GM23338 (cell line): ENCODE measurements around the gene GABRB3. TPM values are rescaled to one million over a fixed set of nuclear protein-coding genes. Genes with fewer than 3 reads are reported as not detected.

Experiments used
- ATAC-seq: fragments of 200-7000 bp; cut with Tn5 transposase; 3 replicates; pipeline ENCODE4 v1.9.1; 2020
- DNase-seq: peaks from one replicate; pipeline ENCODE4 v3.0.0-alpha.2; 2015; ENCODE audit warnings: low spot score
- H2AFZ ChIP-seq: fragments of 200-600 bp; sonication (generic); 2 replicates; pipeline ENCODE4 v1.8.0; 2016; ENCODE audit warnings: antibody characterized with exemption, mild to moderate bottlenecking, moderate library complexity
- H3F3A ChIP-seq: fragments of 200-600 bp; sonication (generic); replicated peaks from 2 replicates; pipeline ENCODE4 v1.8.0; 2017; ENCODE audit warnings: antibody characterized with exemption, mixed run types, low read depth
- H3K27ac ChIP-seq: fragments of 200-600 bp; sonication (generic); 2 replicates; pipeline ENCODE4 v1.6.1; 2016; ENCODE audit warnings: low read depth
- H3K27me3 ChIP-seq: fragments of 200-600 bp; sonication (generic); 2 replicates; pipeline ENCODE4 v1.8.0; 2016; ENCODE audit warnings: mild to moderate bottlenecking, mixed run types, moderate library complexity; ENCODE audit not compliant: insufficient read depth
- H3K36me3 ChIP-seq: fragments of 200-600 bp; sonication (generic); 2 replicates; pipeline ENCODE4 v1.8.0; 2016; ENCODE audit warnings: mild to moderate bottlenecking; ENCODE audit not compliant: insufficient read depth
- H3K4me1 ChIP-seq: fragments of 200-600 bp; sonication (generic); 2 replicates; pipeline ENCODE4 v1.8.0; 2016; ENCODE audit warnings: mild to moderate bottlenecking, moderate library complexity; ENCODE audit not compliant: insufficient read depth
- H3K4me2 ChIP-seq: fragments of 200-600 bp; sonication (generic); 2 replicates; pipeline ENCODE4 v1.7.1; 2017; ENCODE audit warnings: mixed run types
- H3K4me3 ChIP-seq: fragments of 200-600 bp; sonication (generic); 2 replicates; pipeline ENCODE4 v1.6.1; 2016; ENCODE audit warnings: mixed run types
- H3K79me2 ChIP-seq: fragments of 200-600 bp; sonication (generic); replicated peaks from 2 replicates; pipeline ENCODE4 v1.8.0; 2017; ENCODE audit warnings: mild to moderate bottlenecking; ENCODE audit not compliant: insufficient read depth
- H3K9me2 ChIP-seq: fragments of 200-600 bp; sonication (generic); 2 replicates; pipeline ENCODE4 v1.8.0; 2017; ENCODE audit not compliant: insufficient read depth
- H4K20me1 ChIP-seq: fragments of 200-600 bp; sonication (generic); replicated peaks from 2 replicates; pipeline ENCODE4 v1.8.0; 2017; ENCODE audit warnings: mild to moderate bottlenecking; ENCODE audit not compliant: insufficient read depth
- H3K27ac Mint-ChIP-seq: 2 replicates; pipeline ENCODE4 v1.8.0; 2020; ENCODE audit warnings: inconsistent platforms, mild to moderate bottlenecking, moderate library complexity, mixed read lengths
- H3K27me3 Mint-ChIP-seq: 3 replicates; pipeline ENCODE4 v1.8.0; 2022; ENCODE audit warnings: low read depth, mild to moderate bottlenecking, moderate library complexity, mixed read lengths, inconsistent platforms; ENCODE audit not compliant: insufficient read depth, poor library complexity
- H3K36me3 Mint-ChIP-seq: 3 replicates; pipeline ENCODE4 v1.8.0; 2021; ENCODE audit warnings: low read depth, mild to moderate bottlenecking, inconsistent platforms, moderate library complexity, mixed read lengths
- H3K4me1 Mint-ChIP-seq: 3 replicates; pipeline ENCODE4 v1.8.0; 2020; ENCODE audit warnings: mild to moderate bottlenecking, inconsistent platforms, mixed read lengths
- H3K4me3 Mint-ChIP-seq: 3 replicates; pipeline ENCODE4 v1.8.0; 2021; ENCODE audit warnings: moderate library complexity, mild to moderate bottlenecking, inconsistent platforms, mixed read lengths
- H3K9me3 Mint-ChIP-seq: 3 replicates; pipeline ENCODE4 v1.8.0; 2020; ENCODE audit warnings: moderate library complexity, mild to moderate bottlenecking, inconsistent platforms, mixed read lengths
- EZH2 ChIP-seq: fragments of 200-600 bp; sonication (generic); IDR thresholded peaks from one replicate; pipeline ENCODE4 v1.8.0; 2017; ENCODE audit warnings: antibody characterized with exemption, mild to moderate bottlenecking, low read depth; ENCODE audit not compliant: unreplicated experiment
- EZH2phosphoT487 ChIP-seq: fragments of 200-600 bp; sonication (generic); IDR thresholded peaks from one replicate; pipeline ENCODE4 v1.8.1; 2018; ENCODE audit warnings: antibody characterized with exemption; ENCODE audit not compliant: unreplicated experiment
- JUNB ChIP-seq: IDR thresholded peaks from one replicate; pipeline ENCODE4 v1.6.1; 2016; ENCODE audit warnings: antibody characterized with exemption; ENCODE audit not compliant: unreplicated experiment
- NANOG ChIP-seq: IDR thresholded peaks from 2 replicates; pipeline ENCODE4 v1.6.1; 2016; ENCODE audit warnings: antibody characterized with exemption, borderline replicate concordance
- POLR2AphosphoS5 ChIP-seq: IDR thresholded peaks from 2 replicates; pipeline ENCODE4 v1.6.1; 2016; ENCODE audit warnings: antibody characterized with exemption, low read depth
- REST ChIP-seq: IDR thresholded peaks from one replicate; pipeline ENCODE4 v1.6.1; 2018; ENCODE audit warnings: antibody characterized with exemption; ENCODE audit not compliant: unreplicated experiment
- STAT1 ChIP-seq: IDR thresholded peaks from one replicate; pipeline ENCODE4 v1.6.1; 2016; ENCODE audit warnings: antibody characterized with exemption; ENCODE audit not compliant: unreplicated experiment
- ZNF114 ChIP-seq: fragments of 250-450 bp; sonication (Bioruptor Pico); IDR thresholded peaks from 2 replicates; pipeline ENCODE4 v1.5.0; 2020; ENCODE audit warnings: mild to moderate bottlenecking, moderate library complexity
- ZNF331 ChIP-seq: fragments of 250-450 bp; sonication (Bioruptor Pico); IDR thresholded peaks from 2 replicates; pipeline ENCODE4 v1.5.0; 2020; ENCODE audit warnings: low read depth, mild to moderate bottlenecking, moderate library complexity
- ZNF462 ChIP-seq: fragments of 250-450 bp; sonication (Bioruptor Pico); IDR thresholded peaks from 2 replicates; pipeline ENCODE4 v1.5.0; 2020; ENCODE audit warnings: mild to moderate bottlenecking, moderate library complexity
- polyA plus RNA-seq: library from polyadenylated mRNA; unstranded; fragments of >200 nt; fragmentation: Nextera tagmentation; extraction: Ambion mirVana; gene quantifications from 2 replicates; pipeline ENCODE4 v1.2.1, GENCODE V29; 2016
- total RNA-seq: library from RNA; depleted of rRNA; stranded (reverse); fragments of >200 nt; shearing (Covaris generic); gene quantifications from 2 replicates; pipeline ENCODE4 v1.2.3, GENCODE V29; 2014

The GABRB3 gene
- total and polyA plus RNA-seq, 2 experiments from 2014 or later = 56.5 to 131 TPM

GRCh38 chr15:26555898-26556297 lies 217.0 kb downstream of the GABRB3 start:
- peaks cover 69% of the 10 kb centered on the region for H3K36me3 Mint-ChIP-seq
- no peaks in the 10 kb centered on the region for H3F3A ChIP-seq
- no peak overlapping the region for H2AFZ ChIP-seq
- H3K4me2 ChIP-seq = no peak overlapping the region
- no peak overlapping the region for H3K27ac Mint-ChIP-seq
- no peaks in the 10 kb centered on the region for H3K4me1 Mint-ChIP-seq
- H3K4me3 ChIP-seq = no peak overlapping the region
- H3K9me3 Mint-ChIP-seq = no peaks in the 10 kb centered on the region
- no peaks in the 10 kb centered on the region; the same call in none of the 2 replicates for H4K20me1 ChIP-seq
- no peak overlapping the region for H3K4me3 Mint-ChIP-seq
- 0 out of 2 replicates have a peak, but pooled peaks cover 6% of the 10 kb centered on the region for H3K9me2 ChIP-seq
- H3K4me1 ChIP-seq = no peaks in the 10 kb centered on the region
- DNase-seq (no peak), ATAC-seq (no peak)
- no peak overlapping the region for H3K27ac ChIP-seq
- H3K27me3 ChIP-seq = no peaks in the 10 kb centered on the region
- no peak for TF ChIP-seq EZH2phosphoT487
- TF ChIP-seq ZNF331 = no peak
- no peak for TF ChIP-seq JUNB
- peaks cover 18% of the 10 kb centered on the region for H3K36me3 ChIP-seq
- H3K27me3 Mint-ChIP-seq = peaks cover 3% of the 10 kb centered on the region
- H3K79me2 ChIP-seq = no peaks in the 10 kb centered on the region

- ATAC-seq = no peak
- Mint-ChIP-seq H3K9me3 (no peaks in the 10 kb centered on the region), H3K4me1 (no peaks in the 10 kb centered on the region), H3K36me3 (peaks cover 66% of the 10 kb centered on the region), H3K27me3 (peaks cover 3% of the 10 kb centered on the region), H3K4me3 (no peak overlapping the region), H3K27ac (no peak overlapping the region; the same call in 1 of the 2 replicates)
- peaks cover 12% of the 10 kb centered on the region; the same call in 1 of the 2 replicates for H3K9me2 ChIP-seq
- H3K79me2 ChIP-seq = no peaks in the 10 kb centered on the region
- H4K20me1 ChIP-seq = no peaks in the 10 kb centered on the region; the same call in 1 of the 2 replicates
- H3K27me3 ChIP-seq = no peaks in the 10 kb centered on the region
- TF ChIP-seq REST = no peak
- TF ChIP-seq JUNB = no peak
- TF ChIP-seq ZNF462 (CRISPR knock-in tag) = no peak
- TF ChIP-seq NANOG = no peak
- no peak for TF ChIP-seq ZNF331
- no peak for TF ChIP-seq ZNF114
- no peak for TF ChIP-seq STAT1
- no peak for TF ChIP-seq EZH2
- no peak for TF ChIP-seq EZH2phosphoT487
- TF ChIP-seq POLR2AphosphoS5 = no peak
- no peak overlapping the region for H3K4me3 ChIP-seq
- peaks cover 13% of the 10 kb centered on the region for H3K36me3 ChIP-seq
- DNase-seq = no peak
- no peaks in the 10 kb centered on the region for H3F3A ChIP-seq
- H3K4me1 ChIP-seq = no peaks in the 10 kb centered on the region
- no peak overlapping the region for H3K27ac ChIP-seq
- no peak overlapping the region for H2AFZ ChIP-seq
- H3K4me2 ChIP-seq = no peak overlapping the region
These were observed 221.4 kb downstream of the GABRB3 start for GRCh38 chr15:26551473-26551872.
